Stimulated activated CD8-positive, alpha-beta memory T cell treated with anti-CD3 and anti-CD28 coated beads, Interleukin-2, amount 100 ng/mL, for 1 hour (primary cell): ENCODE data around the gene QRFP.
"Not testable (repeated sequence)": the region's sequence is repeated elsewhere in the genome, so short reads cannot be mapped to it uniquely, and the experiment has no call there.

Experiments used
- DNase-seq, 2 donors: peaks; one replicate each; pipeline ENCODE4 v3.0.0-alpha.2; 2020; ENCODE audit warnings: low read depth in 2 of 2

The QRFP gene

DNA sequence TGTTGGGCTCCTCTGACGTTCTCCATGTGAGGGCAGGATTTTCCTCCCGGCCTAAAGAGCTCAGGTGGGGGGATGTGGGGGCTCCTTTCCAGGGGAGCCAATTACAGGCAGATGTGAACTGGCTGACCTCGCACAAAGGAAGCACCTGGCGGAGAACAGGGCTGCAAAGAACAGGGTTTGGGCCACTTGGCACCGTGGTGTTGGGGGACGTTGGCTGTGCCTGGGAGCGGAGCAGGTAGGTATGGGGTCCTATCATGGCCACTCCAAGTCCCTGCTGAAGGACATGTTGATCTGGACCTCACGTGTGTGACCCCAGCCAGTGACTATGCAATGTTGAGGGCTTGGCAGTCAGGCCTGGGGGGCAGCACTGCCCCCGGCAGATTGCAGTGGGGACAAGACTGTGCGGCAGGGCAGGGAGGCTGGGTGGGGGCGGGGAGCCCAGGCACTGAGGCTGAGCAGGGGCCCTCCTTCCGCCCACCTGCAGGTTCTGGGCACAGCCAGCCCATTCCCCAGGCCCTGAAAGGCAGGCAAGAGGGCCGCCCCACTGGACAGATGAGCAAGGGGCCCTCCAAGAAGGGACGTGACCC lies 23.0 kb upstream of the QRFP start:
- DNase-seq, result no peak

DNA sequence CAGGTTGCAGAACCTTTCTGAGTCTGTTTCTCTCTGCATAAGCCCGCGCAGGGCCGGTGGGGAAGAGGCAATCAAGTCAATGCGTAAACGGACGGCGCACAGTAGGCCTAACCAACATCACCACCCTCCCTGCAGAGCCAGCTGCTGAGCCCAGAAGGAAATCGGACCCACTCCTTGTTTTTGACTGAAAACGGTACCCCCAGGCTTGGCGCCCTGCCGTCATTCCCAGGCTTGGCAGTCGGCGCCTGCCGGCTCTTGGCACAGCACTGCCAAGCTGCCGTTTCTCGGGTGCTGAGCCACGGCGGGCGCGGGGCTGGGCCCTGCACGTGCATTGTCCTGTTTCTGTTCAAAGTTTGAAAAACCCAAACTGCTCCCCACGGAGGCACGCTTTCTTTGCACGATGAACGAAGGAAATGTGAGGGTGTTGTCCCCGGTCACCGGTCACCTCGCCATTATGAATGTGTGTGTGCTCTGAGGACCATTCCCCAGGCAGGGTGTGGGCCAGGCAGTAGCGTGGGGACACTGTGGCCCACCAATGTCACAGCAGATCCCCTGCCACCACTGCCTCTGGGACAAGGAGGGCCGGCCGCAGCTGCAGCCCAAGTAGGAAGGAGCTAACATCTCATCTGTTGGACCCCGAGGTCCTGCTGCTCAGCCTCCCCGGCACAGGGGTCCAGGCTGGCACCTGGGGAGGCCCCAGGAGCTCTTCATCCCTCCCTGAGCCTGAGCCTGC lies 22.4 kb upstream of the QRFP start:
- no peak for DNase-seq

DNA sequence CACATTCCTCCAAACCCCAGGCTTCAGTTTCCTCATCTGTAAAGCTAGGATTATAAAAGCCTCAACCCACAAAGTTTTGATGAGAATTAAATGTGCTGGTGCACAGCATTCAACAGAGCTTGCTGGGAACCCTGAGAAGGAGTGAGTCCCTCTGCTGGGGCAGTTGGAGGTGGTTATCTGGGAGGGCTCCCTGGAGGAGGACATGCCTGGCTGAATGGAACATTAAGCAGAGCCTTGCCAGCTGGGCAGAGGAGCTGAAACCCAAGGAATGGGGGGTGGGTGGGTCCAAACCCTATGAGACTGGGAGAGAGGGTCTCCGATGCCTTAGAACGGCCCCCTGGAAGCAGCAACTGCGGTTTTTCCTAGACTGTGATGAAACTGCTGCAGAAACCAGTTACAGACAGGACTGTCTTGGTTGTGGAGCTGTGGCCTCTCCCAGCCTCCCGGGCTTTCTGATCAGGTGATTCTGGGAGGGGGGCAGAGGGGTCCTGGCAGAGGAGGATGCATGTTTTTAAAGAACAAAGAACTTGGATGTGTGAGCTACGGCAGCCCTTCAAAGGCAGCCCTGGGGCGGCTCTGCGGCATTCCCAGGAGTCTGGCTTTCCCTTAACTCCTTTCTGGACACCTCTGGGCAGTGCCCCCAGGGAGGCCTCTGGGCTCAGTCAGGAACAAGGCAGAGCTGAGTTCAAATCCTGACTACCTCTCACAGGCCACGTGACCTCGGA lies 21.7 kb upstream of the QRFP start:
- no peak for DNase-seq

DNA sequence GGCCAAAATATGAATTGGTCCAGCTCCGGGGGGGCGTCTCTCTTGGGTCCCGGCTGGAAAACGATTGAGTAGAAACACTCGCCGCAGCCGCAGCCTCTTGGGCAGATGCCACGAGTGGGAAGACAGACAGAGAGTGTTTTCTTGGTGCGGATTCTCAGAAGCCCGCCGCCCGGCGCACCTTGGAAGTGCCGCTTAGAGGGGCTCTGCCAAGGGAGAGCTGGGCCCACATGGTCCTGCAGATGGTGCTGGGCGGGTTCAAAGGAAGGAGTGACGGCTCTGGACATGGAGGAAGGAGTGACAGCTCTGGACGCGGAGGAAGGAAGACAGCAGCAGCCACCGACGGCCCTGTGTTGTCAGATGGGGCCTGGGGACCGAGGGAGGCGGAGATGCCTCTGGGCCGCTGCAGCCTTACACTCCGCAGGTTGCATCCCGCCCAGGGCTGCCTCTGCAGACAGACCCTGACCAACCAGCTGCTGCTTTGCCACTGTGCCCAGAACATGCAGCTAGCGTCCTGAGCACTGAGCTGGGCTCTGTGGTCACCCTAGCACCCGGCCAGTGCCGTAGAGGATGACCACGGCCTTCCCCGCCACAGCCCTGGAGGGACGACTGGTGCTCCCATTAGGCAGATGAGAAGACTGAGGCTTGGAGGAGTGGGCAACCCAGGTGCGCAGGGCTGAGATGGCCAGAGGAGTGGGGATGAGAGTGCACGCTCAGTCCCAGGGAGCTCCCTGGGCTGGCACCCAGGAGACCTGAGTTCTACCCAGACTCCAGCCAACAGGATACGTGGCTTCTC lies 20.8 kb upstream of the QRFP start:
- DNase-seq, result no peak

GRCh38 chr9:130915096-130915447 lies 18.5 kb upstream of the QRFP start:
- DNase-seq, result no peak

GRCh38 chr9:130914417-130915095 lies 17.9 kb upstream of the QRFP start:
- no peak for DNase-seq

DNA sequence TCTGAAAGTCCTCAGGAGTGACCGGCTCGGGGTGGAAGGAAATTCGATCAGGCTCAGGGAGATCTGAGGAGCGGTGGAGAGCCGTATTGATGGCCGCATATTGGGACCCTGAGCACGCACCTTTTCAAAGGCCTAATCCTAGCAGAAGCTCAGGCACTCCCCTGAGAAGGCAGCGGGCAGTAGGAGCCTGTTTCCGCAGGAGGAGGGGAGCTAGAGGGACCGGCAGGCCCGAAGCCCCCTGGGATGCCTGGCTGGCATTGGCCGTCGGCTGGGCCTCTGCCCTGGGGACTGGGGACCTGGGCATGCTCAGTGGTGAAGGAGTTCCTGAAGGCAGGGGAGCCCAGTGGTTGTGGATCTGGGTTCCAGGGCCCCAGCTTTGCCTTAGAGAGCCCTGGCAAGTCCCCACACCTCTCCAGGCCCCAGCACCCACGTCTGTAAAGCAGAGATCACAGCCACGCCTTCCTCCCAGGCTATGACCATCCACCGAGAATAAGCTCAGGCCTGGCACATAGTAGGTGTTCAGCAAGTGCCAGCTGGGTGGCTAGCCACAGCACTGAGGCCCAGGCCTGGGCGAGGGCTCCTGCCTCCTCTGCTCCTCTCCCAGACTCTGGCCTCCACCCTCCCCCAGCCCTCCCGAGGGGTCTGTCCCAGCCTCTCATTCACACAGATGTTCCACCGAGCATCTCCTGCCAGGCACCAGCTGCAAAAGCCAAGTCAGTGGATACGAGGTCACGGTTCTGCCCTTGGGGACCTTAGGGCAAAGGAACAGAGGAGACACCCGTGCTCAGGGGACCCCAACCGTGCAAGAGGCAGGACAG lies 17.2 kb upstream of the QRFP start:
- no peak for DNase-seq

DNA sequence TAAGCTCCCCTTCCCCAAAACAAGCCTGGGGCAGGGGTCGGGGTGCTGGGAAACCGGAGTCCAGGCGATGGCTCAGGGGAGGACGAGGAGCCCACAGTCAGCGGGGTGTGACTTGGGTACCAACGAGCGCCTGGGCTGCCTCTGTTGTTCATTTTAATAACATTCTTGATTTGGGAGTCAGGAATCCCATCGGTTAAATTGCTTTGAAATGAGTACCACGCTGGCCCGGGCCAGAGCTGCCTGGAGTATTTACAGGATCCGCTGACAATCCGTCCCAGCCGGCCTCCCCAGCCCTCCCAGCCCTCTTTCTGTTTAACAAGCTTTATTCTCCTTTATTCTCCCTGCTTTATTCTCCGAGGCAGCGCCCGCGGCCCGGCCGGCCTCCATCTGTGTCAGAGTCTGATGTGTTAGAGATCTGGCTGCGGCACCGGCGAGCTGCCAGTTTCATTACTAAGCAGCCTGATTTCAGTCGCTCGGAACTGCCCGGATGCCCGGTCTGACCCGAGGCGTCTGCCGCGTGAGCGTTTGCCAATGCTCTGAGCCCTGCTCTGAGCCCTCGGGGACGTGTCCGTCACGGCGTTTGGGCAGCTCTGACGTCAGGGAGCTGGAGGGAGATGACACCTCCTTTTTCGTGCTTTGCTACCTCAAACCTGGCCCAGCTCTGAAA lies 16.5 kb upstream of the QRFP start:
- DNase-seq, result no peak

- DNase-seq, result no peak
Measured at GRCh38 chr9:130911254-130912049, 14.8 kb upstream of the QRFP start.

- DNase-seq, result not testable (repeated sequence)
Measured at GRCh38 chr9:130910670-130911069, 14.1 kb upstream of the QRFP start.

GRCh38 chr9:130910041-130910440 lies 13.4 kb upstream of the QRFP start:
- not testable (repeated sequence) for DNase-seq

GRCh38 chr9:130908878-130909355 lies 12.3 kb upstream of the QRFP start:
- DNase-seq, result no peak

GRCh38 chr9:130908146-130908877 lies 11.7 kb upstream of the QRFP start:
- no peak for DNase-seq

DNA sequence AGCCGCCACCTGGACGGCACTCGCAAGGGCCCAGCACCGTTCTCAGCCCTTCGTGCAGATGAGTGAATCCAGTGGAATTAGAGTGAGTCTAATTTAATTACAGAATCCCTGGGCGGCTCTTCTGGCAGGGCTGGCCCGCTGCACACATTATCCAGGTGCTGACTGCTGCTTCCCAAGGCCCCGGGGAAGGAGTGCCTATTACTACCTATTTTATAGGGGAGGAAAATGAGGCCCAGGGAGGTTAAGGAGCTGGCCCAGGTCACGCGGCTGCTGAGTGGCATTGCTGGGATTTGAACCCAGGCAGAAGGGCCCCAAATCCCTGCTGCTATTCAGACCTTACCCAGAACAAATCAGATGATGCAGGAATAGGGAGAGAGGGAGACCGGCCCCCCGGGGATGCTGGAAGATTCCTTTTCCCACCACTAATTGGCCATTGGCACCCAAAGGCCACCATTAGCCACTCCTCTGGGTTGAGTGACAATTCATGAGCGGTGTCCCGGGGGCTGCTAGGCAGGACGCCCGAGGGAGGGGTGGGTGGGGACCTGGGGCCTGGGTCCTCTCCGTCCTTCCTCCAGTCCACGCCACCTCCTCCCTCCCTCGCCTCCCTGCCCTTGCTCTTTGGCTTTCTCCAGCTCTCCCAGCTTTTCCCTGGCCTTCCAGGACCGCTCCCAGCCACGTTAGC lies 10.3 kb upstream of the QRFP start:
- DNase-seq, result no peak

DNA sequence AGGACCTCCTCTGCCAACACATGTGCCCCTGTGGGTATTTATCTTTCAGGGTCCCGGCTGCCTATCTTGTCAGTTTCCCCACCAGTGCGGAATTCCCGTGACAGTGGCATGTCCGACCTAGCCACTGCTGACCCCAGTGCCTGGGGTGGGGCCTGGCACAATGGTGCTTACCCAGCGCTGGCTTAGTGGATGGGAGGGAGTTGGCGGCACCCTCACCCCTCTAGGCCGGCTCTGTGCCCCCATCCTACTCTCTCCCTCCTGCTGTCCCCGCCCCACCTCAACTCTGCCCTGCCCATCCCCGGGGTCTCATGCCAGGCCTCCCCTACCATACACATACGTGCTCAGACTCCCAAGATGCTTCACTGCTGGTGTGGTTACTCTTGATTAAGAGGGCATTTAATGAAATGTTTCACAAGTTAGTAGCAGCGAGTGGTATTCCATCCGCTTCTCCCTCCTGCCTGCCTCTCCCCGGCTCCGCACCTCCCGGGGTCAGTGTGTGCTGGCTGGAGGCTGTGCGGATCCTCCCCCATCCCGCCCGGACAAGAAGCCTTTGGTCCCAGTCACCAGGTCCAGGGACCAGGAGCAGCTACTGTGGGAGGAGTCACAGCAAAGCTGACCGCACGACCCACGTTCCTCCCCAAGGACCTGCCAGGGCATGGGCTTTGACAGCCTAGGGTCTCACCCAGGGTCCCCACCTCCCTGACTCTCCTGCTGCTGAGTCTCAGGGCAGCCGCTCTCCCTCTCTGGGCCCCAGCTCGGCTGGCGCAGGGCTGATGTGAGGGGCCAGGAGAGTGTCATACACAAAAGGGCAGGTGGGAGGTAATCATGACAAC lies 9.5 kb upstream of the QRFP start:
- DNase-seq, result no peak

- DNase-seq, result no peak
Measured at GRCh38 chr9:130905125-130905901, 8.7 kb upstream of the QRFP start.
